Type B pancreatic cell (in vitro differentiated cells): ENCODE results near the gene PEAR1. TPM values are rescaled to one million over a fixed set of nuclear protein-coding genes. Genes with fewer than 3 reads are reported as not detected.

Experiments used
- DNase-seq: peaks from one replicate; pipeline ENCODE4 v3.0.0; 2021; ENCODE audit warnings: mixed read lengths; ENCODE audit not compliant: unreplicated experiment; ENCODE audit errors: extremely low spot score
- H3K27ac Mint-ChIP-seq: 2 replicates; pipeline ENCODE4 v1.8.0; 2021; ENCODE audit warnings: mild to moderate bottlenecking, mixed read lengths
- H3K27me3 Mint-ChIP-seq: 2 replicates; pipeline ENCODE4 v1.8.0; 2021; ENCODE audit warnings: mixed read lengths
- H3K36me3 Mint-ChIP-seq: 2 replicates; pipeline ENCODE4 v1.8.0; 2021; ENCODE audit warnings: mixed read lengths
- H3K4me1 Mint-ChIP-seq: one replicate; pipeline ENCODE4 v1.8.0; 2021; ENCODE audit warnings: mixed read lengths; ENCODE audit not compliant: unreplicated experiment
- H3K4me3 Mint-ChIP-seq: 2 replicates; pipeline ENCODE4 v1.8.0; 2021; ENCODE audit warnings: mild to moderate bottlenecking, mixed read lengths
- H3K9me3 Mint-ChIP-seq: 2 replicates; pipeline ENCODE4 v1.8.0; 2021; ENCODE audit warnings: mixed read lengths
- CTCF ChIP-seq: fragments of 200-600 bp; sonication (generic); conservative IDR thresholded peaks from 2 replicates; pipeline ENCODE4 v1.5.0; 2021; ENCODE audit warnings: antibody characterized with exemption, mild to moderate bottlenecking
- microRNA-seq: library from miRNA; unstranded; fragments of <30 nt; microRNA quantifications from one replicate; pipeline ENCODE4, GENCODE V29; 2020
- total RNA-seq: library from RNA; stranded (reverse); gene quantifications from 2 replicates; pipeline ENCODE4 v1.2.1, GENCODE V29; 2021; ENCODE audit warnings: low replicate concordance

PEAR1 gene
- total RNA-seq, 1 donor from 2014 or later: 11.7 TPM

- Mint-ChIP-seq H3K4me3 (no peak overlapping the region), H3K27ac (no peak overlapping the region), H3K9me3 (no peaks in the 10 kb centered on the region), H3K36me3 (peaks cover 48% of the 10 kb centered on the region), H3K4me1 (peaks cover 16% of the 10 kb centered on the region), H3K27me3 (no peaks in the 10 kb centered on the region)
- TF ChIP-seq CTCF: no peak
- DNase-seq: no peak
These were observed 66.4 kb downstream of the PEAR1 start for GRCh38 chr1:156959925-156960324.

- peaks cover 52% of the 10 kb centered on the region for H3K36me3 Mint-ChIP-seq
- no peaks in the 10 kb centered on the region for H3K9me3 Mint-ChIP-seq
- H3K4me1 Mint-ChIP-seq: peaks cover 16% of the 10 kb centered on the region
- DNase-seq: no peak
- no peaks in the 10 kb centered on the region for H3K27me3 Mint-ChIP-seq
- H3K4me3 Mint-ChIP-seq: no peak overlapping the region
- TF ChIP-seq CTCF: peak; percentile 37
- H3K27ac Mint-ChIP-seq: no peak overlapping the region
These were observed 68.2 kb downstream of the PEAR1 start for GRCh38 chr1:156961709-156962108.

GRCh38 chr1:156963621-156964020 is 70.1 kb downstream of the PEAR1 start:
- Mint-ChIP-seq H3K27me3 (no peaks in the 10 kb centered on the region), H3K4me1 (peaks cover 12% of the 10 kb centered on the region), H3K36me3 (peaks cover 44% of the 10 kb centered on the region), H3K27ac (no peak overlapping the region), H3K9me3 (no peaks in the 10 kb centered on the region), H3K4me3 (no peak overlapping the region)
- no peak for TF ChIP-seq CTCF
- DNase-seq: no peak

GRCh38 chr1:156964441-156964840 is 70.9 kb downstream of the PEAR1 start:
- Mint-ChIP-seq H3K4me3 (no peak overlapping the region), H3K9me3 (no peaks in the 10 kb centered on the region), H3K4me1 (peaks cover 12% of the 10 kb centered on the region), H3K36me3 (peaks cover 44% of the 10 kb centered on the region), H3K27ac (no peak overlapping the region), H3K27me3 (no peaks in the 10 kb centered on the region)
- no peak for DNase-seq
- no peak for TF ChIP-seq CTCF

Small RNA genes lying within 50 kb of the gene (microRNA-seq; reads per million reads assigned to microRNA genes)
- gene MIR765: 3.3 reads per million, percentile 8 among the genes with 10 or more reads in this experiment

Other genes with a start within 250 kb of the PEAR1 start
- 8.1 and 125 TPM in 2 replicates for gene NES, start 216.3 kb upstream of the PEAR1 start, total RNA-seq
- 83.7 and 370 TPM in 2 replicates for gene CRABP2, start 188.1 kb upstream of the PEAR1 start, total RNA-seq
- 35.2 and 39.7 TPM in 2 replicates for gene METTL25B, start 165.2 kb upstream of the PEAR1 start, total RNA-seq
- 35.3 and 42.0 TPM in 2 replicates for gene ISG20L2, start 165.0 kb upstream of the PEAR1 start, total RNA-seq
- gene MRPL24, start 152.6 kb upstream of the PEAR1 start, total RNA-seq: 47.4 and 58.6 TPM in 2 replicates
- gene HDGF, start 142.0 kb upstream of the PEAR1 start, total RNA-seq: 249 and 270 TPM in 2 replicates
- gene PRCC, start 126.2 kb upstream of the PEAR1 start, total RNA-seq: 79.1 and 81.8 TPM in 2 replicates
- gene SH2D2A, start 76.9 kb upstream of the PEAR1 start, total RNA-seq: 0.48 and 2.2 TPM in 2 replicates
- gene INSRR, start 34.6 kb upstream of the PEAR1 start, total RNA-seq: 1.7 TPM in 1 of 2 replicates, not detected in the other
- 0.12 and 6.6 TPM in 2 replicates for gene NTRK1, start 32.9 kb upstream of the PEAR1 start, total RNA-seq
- gene LRRC71, start 26.9 kb downstream of the PEAR1 start, total RNA-seq: 0.58 TPM in 1 of 2 replicates, not detected in the other
- gene ARHGEF11, start 152.0 kb downstream of the PEAR1 start, total RNA-seq: 33.7 and 43.7 TPM in 2 replicates
- not detected in 2 replicates for gene ETV3L, start 206.1 kb downstream of the PEAR1 start, total RNA-seq
- gene ETV3, start 244.7 kb downstream of the PEAR1 start, total RNA-seq: 41.0 and 90.4 TPM in 2 replicates